B cell (primary cell): ENCODE results near the gene MAGEL2. TPM values are rescaled to one million over a fixed set of nuclear protein-coding genes. Genes with fewer than 3 reads are reported as not detected.
"Not testable (repeated sequence)": the region's sequence is repeated elsewhere in the genome, so short reads cannot be mapped to it uniquely, and the experiment has no call there.

Experiments
- ATAC-seq: fragments of 200-7000 bp; cut with Tn5 transposase; one replicate; pipeline ENCODE4 v1.10.0; 2021; ENCODE audit warnings: low read depth, mild to moderate bottlenecking, moderate number of reproducible peaks, moderate library complexity
- CTCF ChIA-PET: fragments of 350-600 bp; sonication (Branson Sonifier 250); formaldehyde crosslinking; loops from one replicate; lab custom pipeline; 2021; ENCODE audit warnings: antibody characterized with exemption, inconsistent platforms; lab: Charles Lee
- POLR2A ChIA-PET: fragments of 350-600 bp; sonication (Branson Sonifier 250); formaldehyde crosslinking; loops from one replicate; lab custom pipeline; 2021; ENCODE audit warnings: antibody characterized with exemption; lab: Charles Lee
- DNase-seq: peaks from one replicate; pipeline ENCODE4 v3.0.0; 2013
- H2AFZ ChIP-seq: 2 replicates; pipeline ENCODE4 v1.6.1; 2012; ENCODE audit warnings: mild to moderate bottlenecking, low read depth, low read length; ENCODE audit not compliant: insufficient read depth, poor library complexity, severe bottlenecking
- H3K27ac ChIP-seq, 2 donors: 1 replicate in 1 of 2; 2 replicates in 1 of 2; pipeline ENCODE4 v1.5.1; 2012 to 2013; ENCODE audit warnings: low read length in 2 of 2, mild to moderate bottlenecking in 2 of 2, moderate library complexity in 1 of 2
- H3K27me3 ChIP-seq, 4 experiments: fragments of 200-600 bp in 1 of 4; sonication (generic) in 1 of 4; replicated peaks in 1 of 4; 1 replicate in 2 of 4; 2 replicates in 2 of 4; pipeline versions ENCODE4 v1.6.1 to v1.7.0; 2013 to 2016; ENCODE audit warnings: low read length in 3 of 4, mild to moderate bottlenecking in 2 of 4, mixed read lengths in 1 of 4, moderate library complexity in 1 of 4; ENCODE audit not compliant: insufficient read depth in 4 of 4, control insufficient read depth in 3 of 4; ENCODE audit errors: control extremely low read depth in 1 of 4
- H3K36me3 ChIP-seq, 2 experiments: replicated peaks in 1 of 2; 1 replicate in 1 of 2; 2 replicates in 1 of 2; pipeline versions ENCODE4 v1.6.1 to v1.7.1; 2013; ENCODE audit warnings: low read length in 1 of 2; ENCODE audit not compliant: insufficient read depth in 2 of 2, control insufficient read depth in 1 of 2; ENCODE audit errors: control extremely low read depth in 1 of 2, extremely low read depth in 1 of 2
- H3K4me1 ChIP-seq, 2 donors: fragments of 200-600 bp in 1 of 2; sonication (generic) in 1 of 2; 1 replicate in 1 of 2; 2 replicates in 1 of 2; pipeline versions ENCODE4 v1.5.1 to v1.6.1; 2013 to 2017; ENCODE audit warnings: low read length in 2 of 2; ENCODE audit not compliant: control insufficient read depth in 2 of 2, insufficient read depth in 2 of 2
- H3K4me2 ChIP-seq: replicated peaks from 2 replicates; pipeline ENCODE3; 2012; ENCODE audit warnings: mild to moderate bottlenecking, low read depth, low read length; ENCODE audit not compliant: poor library complexity, severe bottlenecking
- H3K4me3 ChIP-seq, 5 experiments: fragments of 200-600 bp in 1 of 5; sonication (generic) in 1 of 5; 1 replicate in 3 of 5; 2 replicates in 2 of 5; pipeline versions ENCODE4 v1.5.1 to v1.7.0; 2011 to 2016; ENCODE audit warnings: low read length in 4 of 5, mild to moderate bottlenecking in 4 of 5, low read depth in 2 of 5, control low read depth in 1 of 5, moderate library complexity in 1 of 5; ENCODE audit not compliant: insufficient read depth in 1 of 5; ENCODE audit errors: control extremely low read depth in 1 of 5, extremely low read depth in 1 of 5
- H3K79me2 ChIP-seq: fragments of 200-600 bp; sonication (generic); one replicate; pipeline ENCODE4 v1.6.0; 2016; ENCODE audit warnings: low read length; ENCODE audit not compliant: control insufficient read depth, insufficient read depth
- H3K9ac ChIP-seq: fragments of 200-600 bp; sonication (generic); 2 replicates; pipeline ENCODE4 v1.6.1; 2017; ENCODE audit warnings: mild to moderate bottlenecking, low read length, moderate library complexity
- H3K9me3 ChIP-seq, 3 donors: one replicate each; pipeline versions ENCODE4 v1.6.1 to v1.7.1; 2013; ENCODE audit warnings: low read length in 2 of 3; ENCODE audit not compliant: control insufficient read depth in 2 of 3, insufficient read depth in 1 of 3; ENCODE audit errors: control extremely low read depth in 1 of 3
- H4K20me1 ChIP-seq: 2 replicates; pipeline ENCODE4 v1.6.0; 2012; ENCODE audit warnings: mild to moderate bottlenecking, low read length; ENCODE audit not compliant: insufficient read depth, control insufficient read depth, poor library complexity, severe bottlenecking
- H3K27ac Mint-ChIP-seq: one replicate; pipeline ENCODE4 v1.8.0; 2021; ENCODE audit warnings: mixed read lengths
- H3K27me3 Mint-ChIP-seq: one replicate; pipeline ENCODE4 v1.8.0; 2021; ENCODE audit warnings: mixed read lengths
- H3K4me1 Mint-ChIP-seq: one replicate; pipeline ENCODE4 v1.8.0; 2021; ENCODE audit warnings: mixed read lengths
- H3K4me3 Mint-ChIP-seq: one replicate; pipeline ENCODE4 v1.8.0; 2021; ENCODE audit warnings: mixed read lengths
- H3K9me3 Mint-ChIP-seq: one replicate; pipeline ENCODE4 v1.8.0; 2022; ENCODE audit warnings: mixed read lengths; ENCODE audit not compliant: insufficient read depth
- CTCF ChIP-seq: fragments of 200-600 bp; IDR thresholded peaks from one replicate; pipeline ENCODE4 v1.8.0; 2022; ENCODE audit warnings: antibody characterized with exemption, mild to moderate bottlenecking
- EZH2 ChIP-seq: IDR thresholded peaks from 2 replicates; pipeline ENCODE4 v1.6.1; 2012; ENCODE audit warnings: borderline replicate concordance, low read depth, mild to moderate bottlenecking, moderate library complexity, low read length; ENCODE audit not compliant: insufficient read depth, poor library complexity, severe bottlenecking
- WGBS: methylation state at CpG from one replicate; pipeline ENCODE4 v1.1.5; 2013; ENCODE audit warnings: missing lambda C conversion rate; ENCODE audit not compliant: insufficient coverage; 5-methylcytosine and 5-hydroxymethylcytosine counted together
- intact Hi-C: fragments of 100-400 bp; cut with micrococcal nuclease; formaldehyde crosslinking; loops from one replicate; pipeline ENCODE4 v1.10.0; 2022
- polyA plus RNA-seq: library from polyadenylated mRNA; depleted of rRNA; stranded (reverse); fragments of >200 nt; gene quantifications from 2 replicates; pipeline ENCODE4 v1.2.3, GENCODE V29; 2012
- total RNA-seq, 2 donors: library from RNA; stranded (reverse); fragments of 120-200 nt in 1 of 2; gene quantifications; 1 replicate in 1 of 2; 2 replicates in 1 of 2; pipeline versions ENCODE4 v1.2.3 to v1.2.4, GENCODE V29; 2013 to 2022

The MAGEL2 gene
- total and polyA plus RNA-seq, 2 donors (not counting 1 experiment from before 2014, with no cell fraction given) = not detected

- ChIA-PET CTCF (no interaction called here), POLR2A (no interaction called here)
- Histone ChIP-seq H3K9me3 (no peaks in the 10 kb centered on the region), H3K9ac (no peak overlapping the region), H3K36me3 (no peaks in the 10 kb centered on the region), H3K4me3 (no peak overlapping the region), H2AFZ (no peak overlapping the region), H3K27me3 (no peaks in the 10 kb centered on the region), H3K27ac (no peak overlapping the region), H3K79me2 (no peaks in the 10 kb centered on the region), H3K4me1 (no peaks in the 10 kb centered on the region), H3K4me2 (no peak overlapping the region), H4K20me1 (no peaks in the 10 kb centered on the region)
- Mint-ChIP-seq H3K4me3 (no peak overlapping the region), H3K27me3 (no peaks in the 10 kb centered on the region), H3K4me1 (no peaks in the 10 kb centered on the region), H3K27ac (no peak overlapping the region), H3K9me3 (no peaks in the 10 kb centered on the region)
- ATAC-seq (no peak), DNase-seq (no peak)
- 94% methylated on average over 1 of the region's 1 CpG for WGBS
- TF ChIP-seq CTCF = no peak
- no peak for TF ChIP-seq EZH2
- intact Hi-C loops = no loop called here
Measured at GRCh38 chr15:23599053-23599452, 48.6 kb downstream of the MAGEL2 start.

GRCh38 chr15:23597278-23597677 is 50.4 kb downstream of the MAGEL2 start:
- H3K4me3 Mint-ChIP-seq, H3K27me3 Mint-ChIP-seq, H3K4me3 ChIP-seq, H3K79me2 ChIP-seq, H3K4me2 ChIP-seq, H3K4me1 ChIP-seq, intact Hi-C loops, DNase-seq, H3K36me3 ChIP-seq, ATAC-seq, H3K27me3 ChIP-seq, H3K4me1 Mint-ChIP-seq, H3K9me3 ChIP-seq, POLR2A ChIA-PET, H3K9ac ChIP-seq, CTCF ChIA-PET, H2AFZ ChIP-seq, H4K20me1 ChIP-seq, H3K27ac ChIP-seq, H3K27ac Mint-ChIP-seq, H3K9me3 Mint-ChIP-seq: not testable (repeated sequence)
- WGBS = 86% methylated on average over 12 of the region's 14 CpGs
